Fibroblast of pulmonary artery (primary cell): Measurements from ENCODE around the gene ARHGAP1.

ENCODE experiments used
- DNase-seq: peaks from one replicate; pipeline ENCODE4 v3.0.0-alpha.2; 2010; ENCODE audit warnings: low read depth
- H3K4me3 ChIP-seq: replicated peaks from 2 replicates; pipeline ENCODE4 v1.5.1; 2011; ENCODE audit warnings: low read depth, mild to moderate bottlenecking, control low read depth, low read length, moderate library complexity
- CTCF ChIP-seq: IDR thresholded peaks from 2 replicates; pipeline ENCODE4 v1.5.1; 2011; ENCODE audit warnings: mild to moderate bottlenecking, control low read depth, low read length, inconsistent platforms; ENCODE audit errors: missing control alignments

Gene ARHGAP1

GRCh38 chr11:46665356-46665755 lies 35.1 kb downstream of the ARHGAP1 start:
- TF ChIP-seq CTCF, result no peak
- no peak for DNase-seq
- H3K4me3 ChIP-seq, result no peak overlapping the region

- DNase-seq, result no peak
- no peak for TF ChIP-seq CTCF
- H3K4me3 ChIP-seq, result no peak overlapping the region
These were observed 35.8 kb downstream of the ARHGAP1 start for GRCh38 chr11:46664612-46665011.

- H3K4me3 ChIP-seq, result no peak overlapping the region
- no peak for TF ChIP-seq CTCF
- DNase-seq, result no peak
These were observed 37.0 kb downstream of the ARHGAP1 start for GRCh38 chr11:46663277-46663940.

GRCh38 chr11:46662366-46662765 lies 38.1 kb downstream of the ARHGAP1 start:
- DNase-seq, result no peak
- no peak overlapping the region for H3K4me3 ChIP-seq
- no peak for TF ChIP-seq CTCF

GRCh38 chr11:46661836-46662235 lies 38.6 kb downstream of the ARHGAP1 start:
- DNase-seq, result no peak
- TF ChIP-seq CTCF, result no peak
- H3K4me3 ChIP-seq, result no peak overlapping the region

- no peak overlapping the region for H3K4me3 ChIP-seq
- no peak for TF ChIP-seq CTCF
- DNase-seq, result peak; percentile 73
These were observed 40.5 kb downstream of the ARHGAP1 start for GRCh38 chr11:46659908-46660307.

GRCh38 chr11:46658259-46658658 lies 42.2 kb downstream of the ARHGAP1 start:
- TF ChIP-seq CTCF, result no peak
- no peak overlapping the region for H3K4me3 ChIP-seq

More at GRCh38 chr11:46658259-46658658, 42.2 kb downstream of the ARHGAP1 start:
- peak; percentile 88 for DNase-seq
